PC-9 (cell line): ENCODE data around the gene CBL.
"Not testable (repeated sequence)": the region's sequence is repeated elsewhere in the genome, so short reads cannot be mapped to it uniquely, and the experiment has no call there.

Source experiments
- CTCF ChIP-seq: fragments of 200-600 bp; sonication (generic); conservative IDR thresholded peaks from 2 replicates; pipeline ENCODE4 v1.6.1; 2017; ENCODE audit warnings: mixed run types, antibody characterized with exemption, mild to moderate bottlenecking, moderate library complexity
- EZH2 ChIP-seq: fragments of 200-600 bp; sonication (generic); IDR thresholded peaks from 2 replicates; pipeline ENCODE4 v1.8.0; 2017; ENCODE audit warnings: antibody characterized with exemption, low read depth

- not testable (repeated sequence) for TF ChIP-seq CTCF, EZH2
These were observed 39.1 kb upstream of the CBL start for GRCh38 chr11:119167077-119167458.
